H4 (cell line): ENCODE results near the gene ACACA. TPM values are rescaled to one million over a fixed set of nuclear protein-coding genes. Genes with fewer than 3 reads are reported as not detected.

Experiments
- DNase-seq: peaks from one replicate; pipeline ENCODE4 v3.0.0-alpha.2; 2015; ENCODE audit warnings: low spot score
- total RNA-seq: library from RNA; depleted of rRNA; stranded (reverse); fragments of >200 nt; shearing (Covaris generic); gene quantifications from 2 replicates; pipeline ENCODE4 v1.2.3, GENCODE V29; 2014

ACACA gene
- total RNA-seq, 1 experiment from 2014 or later, result 27.6 TPM

- DNase-seq, result no peak
These were observed 114.1 kb downstream of the ACACA start for GRCh38 chr17:37292429-37293139.

- no peak for DNase-seq
These were observed 115.3 kb downstream of the ACACA start for GRCh38 chr17:37291351-37291750.

- no peak for DNase-seq
These were observed 120.2 kb downstream of the ACACA start for GRCh38 chr17:37286430-37286829.

- no peak for DNase-seq
These were observed 122.4 kb downstream of the ACACA start for GRCh38 chr17:37284191-37284590.

- no peak for DNase-seq
These were observed 123.1 kb downstream of the ACACA start for GRCh38 chr17:37283414-37283961.

- DNase-seq, result no peak
These were observed 125.8 kb downstream of the ACACA start for GRCh38 chr17:37280841-37281240.

- no peak for DNase-seq
These were observed 128.3 kb downstream of the ACACA start for GRCh38 chr17:37278247-37278894.

GRCh38 chr17:37276475-37276874 is 130.2 kb downstream of the ACACA start:
- no peak for DNase-seq

GRCh38 chr17:37274461-37274860 is 132.2 kb downstream of the ACACA start:
- DNase-seq, result no peak

- peak; percentile 17 for DNase-seq
These were observed 133.1 kb downstream of the ACACA start for GRCh38 chr17:37273409-37274051.

- no peak for DNase-seq
These were observed 141.0 kb downstream of the ACACA start for GRCh38 chr17:37265446-37266173.

- DNase-seq, result no peak
These were observed 145.3 kb downstream of the ACACA start for GRCh38 chr17:37261286-37261685.

GRCh38 chr17:37259030-37259735 is 147.5 kb downstream of the ACACA start:
- no peak for DNase-seq

GRCh38 chr17:37256627-37257026 is 150.0 kb downstream of the ACACA start:
- DNase-seq, result no peak

GRCh38 chr17:37255432-37255831 is 151.2 kb downstream of the ACACA start:
- no peak for DNase-seq

GRCh38 chr17:37247825-37248224 is 158.8 kb downstream of the ACACA start:
- DNase-seq, result no peak

GRCh38 chr17:37246085-37246484 is 160.6 kb downstream of the ACACA start:
- DNase-seq, result no peak

- no peak for DNase-seq
These were observed 166.3 kb downstream of the ACACA start for GRCh38 chr17:37240381-37240780.

- DNase-seq, result peak; percentile 9
These were observed 166.8 kb downstream of the ACACA start for GRCh38 chr17:37239690-37240334.

- DNase-seq, result no peak
These were observed 172.5 kb downstream of the ACACA start for GRCh38 chr17:37234106-37234505.

- DNase-seq, result no peak
These were observed 173.6 kb downstream of the ACACA start for GRCh38 chr17:37233036-37233435.
